Tibial artery (tissue), 4 donors: ENCODE data around the gene VPS51.
"Not testable (repeated sequence)": the region's sequence is repeated elsewhere in the genome, so short reads cannot be mapped to it uniquely, and the experiment has no call there.

Experiments
- DNase-seq, 2 donors: peaks; one replicate each; pipeline ENCODE4 v3.0.0-alpha.2; 2019
- H3K27ac ChIP-seq, 2 donors: fragments of 200-600 bp; sonication (generic) in 1 of 2; 1 replicate in 1 of 2; 2 replicates in 1 of 2; pipeline ENCODE4 v1.5.1; 2018 to 2019; ENCODE audit warnings: mild to moderate bottlenecking in 1 of 2
- H3K27me3 ChIP-seq, 2 donors: fragments of 200-600 bp; sonication (generic) in 1 of 2; one replicate each; pipeline versions ENCODE4 v1.5.1 to v1.6.0; 2016 to 2019
- H3K36me3 ChIP-seq, 3 donors: fragments of 200-600 bp; sonication (generic) in 2 of 3; one replicate each; pipeline ENCODE4 v1.5.1; 2016 to 2019; ENCODE audit warnings: mild to moderate bottlenecking in 2 of 3
- H3K4me1 ChIP-seq, 4 donors: fragments of 200-600 bp; sonication (generic) in 2 of 4; 1 replicate in 3 of 4; 2 replicates in 1 of 4; pipeline ENCODE4 v1.5.1; 2016 to 2019
- H3K4me3 ChIP-seq, 2 donors: fragments of 200-600 bp; sonication (generic) in 1 of 2; 1 replicate in 1 of 2; 2 replicates in 1 of 2; pipeline ENCODE4 v1.5.1; 2018 to 2019; ENCODE audit warnings: mild to moderate bottlenecking in 2 of 2
- H3K9me3 ChIP-seq, 3 donors: fragments of 200-600 bp; sonication (generic) in 1 of 3; one replicate each; pipeline ENCODE4 v1.5.1; 2016 to 2019
- CTCF ChIP-seq, 2 experiments: fragments of 200-600 bp in 1 of 2; fragments of 450-650 bp in 1 of 2; IDR thresholded peaks; one replicate each; pipeline ENCODE4 v1.5.1; 2017 to 2019; ENCODE audit warnings: antibody characterized with exemption in 2 of 2, mild to moderate bottlenecking in 1 of 2, moderate library complexity in 1 of 2
- intact Hi-C: fragments of 100-400 bp; cut with DNase I; formaldehyde crosslinking; loops from one replicate; pipeline ENCODE4 v1.15.0; 2023; ENCODE audit warnings: low total_unique reads

VPS51 gene

GRCh38 chr11:65141896-65142494, 46.0 kb downstream of the VPS51 start:
- Histone ChIP-seq H3K4me1 (no peaks in the 10 kb centered on the region), H3K9me3 (no peaks in the 10 kb centered on the region), H3K36me3 (no peaks in the 10 kb centered on the region), H3K27me3 (no peaks in the 10 kb centered on the region), H3K27ac (no peak overlapping the region), H3K4me3 (no peak overlapping the region)
- intact Hi-C loops = no loop called here
- no peak for TF ChIP-seq CTCF (IDR thresholded peaks at IDR 0.05)
- peak in 1 of 2 donors; percentile 3 for DNase-seq

GRCh38 chr11:65147352-65148075, 51.5 kb downstream of the VPS51 start:
- intact Hi-C loops = no loop called here
- H3K4me1 ChIP-seq = peaks cover 0 to 16% (median 12%) of the 10 kb centered on the region in 4 donors
- no peak overlapping the region for H3K4me3 ChIP-seq
- H3K9me3 ChIP-seq = no peaks in the 10 kb centered on the region
- DNase-seq = peak in 1 of 2 donors; percentile 6
- no peaks in the 10 kb centered on the region for H3K27me3 ChIP-seq
- H3K36me3 ChIP-seq = no peaks in the 10 kb centered on the region
- no peak overlapping the region for H3K27ac ChIP-seq
- TF ChIP-seq CTCF (IDR thresholded peaks at IDR 0.05) = no peak

GRCh38 chr11:65148657-65149056, 52.6 kb downstream of the VPS51 start:
- H3K36me3 ChIP-seq = no peaks in the 10 kb centered on the region
- H3K27ac ChIP-seq = no peak overlapping the region
- intact Hi-C loops = no loop called here

GRCh38 chr11:65150131-65150508, 54.1 kb downstream of the VPS51 start:
- H3K36me3 ChIP-seq, H3K27me3 ChIP-seq, intact Hi-C loops, H3K9me3 ChIP-seq, DNase-seq, H3K4me3 ChIP-seq: not testable (repeated sequence)
- Histone ChIP-seq H3K27ac (peak overlapping the region; percentile 54 to 58), H3K4me1 (peaks cover 0 to 16% (median 12%) of the 10 kb centered on the region in 4 donors)

More at GRCh38 chr11:65148657-65149056, 52.6 kb downstream of the VPS51 start:
- no peak for TF ChIP-seq CTCF (IDR thresholded peaks at IDR 0.05)
- Histone ChIP-seq H3K9me3 (no peaks in the 10 kb centered on the region), H3K4me1 (peaks cover 0 to 16% (median 12%) of the 10 kb centered on the region in 4 donors), H3K27me3 (no peaks in the 10 kb centered on the region), H3K4me3 (no peak overlapping the region)
- DNase-seq = no peak

GRCh38 chr11:65150509-65151299, 54.7 kb downstream of the VPS51 start:
- DNase-seq = peak; percentile 87 to 96
- H3K36me3 ChIP-seq = no peaks in the 10 kb centered on the region
- H3K27me3 ChIP-seq = no peaks in the 10 kb centered on the region
- TF ChIP-seq CTCF (IDR thresholded peaks at IDR 0.05) = no peak
- intact Hi-C loops = no loop called here
- peaks cover 0 to 16% (median 12%) of the 10 kb centered on the region in 4 donors for H3K4me1 ChIP-seq
- no peaks in the 10 kb centered on the region for H3K9me3 ChIP-seq
- H3K4me3 ChIP-seq = no peak overlapping the region
- peak overlapping the region; percentile 54 to 58 for H3K27ac ChIP-seq
